CD14-positive monocyte (primary cell): ENCODE data around the gene IL1RL2. TPM values are rescaled to one million over a fixed set of nuclear protein-coding genes. Genes with fewer than 3 reads are reported as not detected.

Experiments used
- DNase-seq, 3 donors: peaks; one replicate each; pipeline ENCODE4 v3.0.0-alpha.2; 2011 to 2022
- H2AFZ ChIP-seq: 2 replicates; pipeline ENCODE4 v1.6.0; 2012; ENCODE audit warnings: mild to moderate bottlenecking, low read depth, low read length, inconsistent platforms; ENCODE audit not compliant: insufficient read depth, poor library complexity, severe bottlenecking
- H3K27ac ChIP-seq, 2 donors: 1 replicate in 1 of 2; 2 replicates in 1 of 2; pipeline ENCODE4 v1.5.1; 2012 to 2013; ENCODE audit warnings: low read length in 2 of 2, control low read depth in 1 of 2, inconsistent platforms in 1 of 2, low read depth in 1 of 2, mild to moderate bottlenecking in 1 of 2
- H3K27me3 ChIP-seq, 2 donors: one replicate each; pipeline versions ENCODE4 v1.6.0 to v1.6.1; 2011 to 2013; ENCODE audit warnings: low read length in 2 of 2; ENCODE audit not compliant: control insufficient read depth in 2 of 2, insufficient read depth in 2 of 2
- H3K36me3 ChIP-seq, 2 donors: replicated peaks in 1 of 2; 1 replicate in 1 of 2; 2 replicates in 1 of 2; pipeline versions ENCODE4 v1.5.1 to v1.6.1; 2012 to 2013; ENCODE audit warnings: low read length in 2 of 2, control low read depth in 1 of 2, inconsistent platforms in 1 of 2, mild to moderate bottlenecking in 1 of 2; ENCODE audit not compliant: insufficient read depth in 2 of 2, control insufficient read depth in 1 of 2
- H3K4me1 ChIP-seq, 2 donors: 1 replicate in 1 of 2; 2 replicates in 1 of 2; pipeline versions ENCODE4 v1.5.1 to v1.6.1; 2012 to 2013; ENCODE audit warnings: low read length in 2 of 2, control low read depth in 1 of 2, inconsistent platforms in 1 of 2, mild to moderate bottlenecking in 1 of 2, moderate library complexity in 1 of 2; ENCODE audit not compliant: insufficient read depth in 2 of 2, control insufficient read depth in 1 of 2
- H3K4me2 ChIP-seq: replicated peaks from 2 replicates; pipeline ENCODE3; 2012; ENCODE audit warnings: low read length, moderate library complexity, mild to moderate bottlenecking; ENCODE audit not compliant: poor library complexity, severe bottlenecking; ENCODE audit errors: extremely low read depth
- H3K4me3 ChIP-seq, 3 experiments: fragments of 200-600 bp in 1 of 3; sonication (generic) in 1 of 3; replicated peaks in 1 of 3; 1 replicate in 2 of 3; 2 replicates in 1 of 3; pipeline ENCODE4 v1.5.1; 2011 to 2013; ENCODE audit warnings: low read length in 3 of 3, mild to moderate bottlenecking in 3 of 3, control low read depth in 2 of 3, low read depth in 2 of 3, inconsistent platforms in 1 of 3, moderate library complexity in 1 of 3
- H3K79me2 ChIP-seq: 2 replicates; pipeline ENCODE4 v1.6.0; 2012; ENCODE audit warnings: mild to moderate bottlenecking, control low read depth, inconsistent platforms, low read length, moderate library complexity; ENCODE audit not compliant: insufficient read depth
- H3K9ac ChIP-seq: 2 replicates; pipeline ENCODE4 v1.6.0; 2017; ENCODE audit warnings: low read length, mild to moderate bottlenecking; ENCODE audit not compliant: insufficient read depth, poor library complexity, severe bottlenecking
- H3K9me3 ChIP-seq, 2 donors: replicated peaks in 1 of 2; 1 replicate in 1 of 2; 2 replicates in 1 of 2; pipeline versions ENCODE4 v1.5.1 to v1.6.1; 2012 to 2013; ENCODE audit warnings: low read length in 2 of 2, control low read depth in 1 of 2; ENCODE audit not compliant: control insufficient read depth in 1 of 2, insufficient read depth in 1 of 2
- H4K20me1 ChIP-seq: 2 replicates; pipeline ENCODE4 v1.6.0; 2012; ENCODE audit warnings: mild to moderate bottlenecking, low read length, control low read depth, moderate library complexity; ENCODE audit not compliant: insufficient read depth
- H3K27ac Mint-ChIP-seq, 7 donors: one replicate each; pipeline ENCODE4 v1.8.0; 2020; ENCODE audit warnings: mild to moderate bottlenecking in 7 of 7, mixed read lengths in 7 of 7, moderate library complexity in 6 of 7, inconsistent platforms in 2 of 7
- H3K27me3 Mint-ChIP-seq, 3 donors: one replicate each; pipeline ENCODE4 v1.8.0; 2021 to 2022; ENCODE audit warnings: low read depth in 3 of 3, mild to moderate bottlenecking in 3 of 3, mixed read lengths in 3 of 3, moderate library complexity in 3 of 3, inconsistent platforms in 1 of 3
- H3K36me3 Mint-ChIP-seq, 2 donors: one replicate each; pipeline ENCODE4 v1.8.0; 2020; ENCODE audit warnings: mixed read lengths in 2 of 2, inconsistent platforms in 1 of 2, mild to moderate bottlenecking in 1 of 2
- H3K4me1 Mint-ChIP-seq: one replicate; pipeline ENCODE4 v1.8.0; 2020; ENCODE audit warnings: mild to moderate bottlenecking, mixed read lengths
- H3K4me3 Mint-ChIP-seq, 2 donors: one replicate each; pipeline ENCODE4 v1.8.0; 2020; ENCODE audit warnings: mild to moderate bottlenecking in 2 of 2, mixed read lengths in 2 of 2, moderate library complexity in 1 of 2
- H3K9me3 Mint-ChIP-seq, 7 donors: one replicate each; pipeline ENCODE4 v1.8.0; 2020 to 2022; ENCODE audit warnings: mixed read lengths in 7 of 7, mild to moderate bottlenecking in 6 of 7, moderate library complexity in 6 of 7, inconsistent platforms in 2 of 7
- WGBS: methylation state at CpG from one replicate; pipeline ENCODE4 v1.1.5; 2013; ENCODE audit warnings: missing lambda C conversion rate; ENCODE audit not compliant: insufficient coverage; 5-methylcytosine and 5-hydroxymethylcytosine counted together
- intact Hi-C, 2 donors: fragments of 100-400 bp; cut with micrococcal nuclease; formaldehyde crosslinking; loops; one replicate each; pipeline versions ENCODE4 v1.15.0 to v1.15.1; 2023
- polyA plus RNA-seq, 3 donors: library from polyadenylated mRNA; depleted of rRNA in 1 of 3; unstranded in 2 of 3; stranded (reverse) in 1 of 3; fragments of 300-500 nt in 2 of 3; fragments of >200 nt in 1 of 3; fragmentation: Illumina TruSeq in 2 of 3; gene quantifications; 1 replicate in 2 of 3; 2 replicates in 1 of 3; pipeline ENCODE4 v1.2.3, GENCODE V29; 2012 to 2021
- TF ChIP-seq, protein P1 (sequence below): fragments of 200-600 bp; IDR thresholded peaks from one replicate; pipeline ENCODE4 v1.8.0; 2022; ENCODE audit warnings: antibody characterized with exemption, mild to moderate bottlenecking

Gene IL1RL2
- polyA plus RNA-seq, 3 donors: 0.07 to 1.5 TPM; not detected in 1

DNA sequence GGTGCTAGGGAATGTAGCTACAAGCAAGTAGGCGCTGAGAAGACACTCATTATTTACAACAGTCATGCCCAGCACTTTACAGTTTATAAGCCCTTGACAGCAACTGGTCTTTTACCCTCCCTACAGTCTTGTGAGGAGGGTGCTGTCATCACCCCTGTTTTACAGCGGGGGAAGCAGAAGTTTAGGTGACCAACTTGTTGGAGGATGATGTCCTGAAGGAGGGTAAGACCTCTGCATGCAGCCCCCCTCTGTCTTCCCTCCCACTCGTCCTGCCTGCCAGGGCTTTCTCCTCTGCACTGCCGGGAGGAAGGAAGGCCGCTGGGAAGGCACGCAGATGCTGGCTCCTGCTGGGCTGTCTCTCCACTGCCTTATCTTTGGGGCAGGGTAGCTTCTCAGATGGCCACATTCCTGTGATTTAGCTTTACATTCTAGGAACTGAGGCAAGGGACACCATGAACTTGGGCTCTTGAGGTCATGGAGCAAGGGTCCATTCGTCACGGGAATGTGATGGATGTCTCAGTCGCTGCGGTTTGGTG lies 43.3 kb upstream of the IL1RL2 start:
- Mint-ChIP-seq H3K27ac (peak overlapping the region in 4 of 7 donors; percentile 19 to 85 (median 68)), H3K36me3 (peaks cover 18 to 22% of the 10 kb centered on the region in 2 donors), H3K4me3 (peak overlapping the region; percentile 84 to 89), H3K9me3 (peaks cover 26 to 54% (median 47%) of the 10 kb centered on the region in 7 donors), H3K4me1 (peaks cover 32% of the 10 kb centered on the region), H3K27me3 (peaks cover 25 to 46% (median 26%) of the 10 kb centered on the region in 3 donors)
- Histone ChIP-seq H3K9me3 (peaks cover 47% of the 10 kb centered on the region in 2 donors), H2AFZ (no peak overlapping the region), H3K4me1 (peaks cover 22% of the 10 kb centered on the region in 2 donors), H3K27me3 (peaks cover 7 to 17% of the 10 kb centered on the region in 2 donors), H3K4me3 (peak overlapping the region in 1 of 3 experiments; percentile 77), H3K36me3 (peaks cover 0 to 4% of the 10 kb centered on the region in 2 donors), H3K9ac (no peak overlapping the region), H3K27ac (no peak overlapping the region), H3K79me2 (no peaks in the 10 kb centered on the region), H4K20me1 (no peaks in the 10 kb centered on the region), H3K4me2 (peak overlapping the region; percentile 84)
- no peak for DNase-seq
- TF ChIP-seq, protein P1, sequence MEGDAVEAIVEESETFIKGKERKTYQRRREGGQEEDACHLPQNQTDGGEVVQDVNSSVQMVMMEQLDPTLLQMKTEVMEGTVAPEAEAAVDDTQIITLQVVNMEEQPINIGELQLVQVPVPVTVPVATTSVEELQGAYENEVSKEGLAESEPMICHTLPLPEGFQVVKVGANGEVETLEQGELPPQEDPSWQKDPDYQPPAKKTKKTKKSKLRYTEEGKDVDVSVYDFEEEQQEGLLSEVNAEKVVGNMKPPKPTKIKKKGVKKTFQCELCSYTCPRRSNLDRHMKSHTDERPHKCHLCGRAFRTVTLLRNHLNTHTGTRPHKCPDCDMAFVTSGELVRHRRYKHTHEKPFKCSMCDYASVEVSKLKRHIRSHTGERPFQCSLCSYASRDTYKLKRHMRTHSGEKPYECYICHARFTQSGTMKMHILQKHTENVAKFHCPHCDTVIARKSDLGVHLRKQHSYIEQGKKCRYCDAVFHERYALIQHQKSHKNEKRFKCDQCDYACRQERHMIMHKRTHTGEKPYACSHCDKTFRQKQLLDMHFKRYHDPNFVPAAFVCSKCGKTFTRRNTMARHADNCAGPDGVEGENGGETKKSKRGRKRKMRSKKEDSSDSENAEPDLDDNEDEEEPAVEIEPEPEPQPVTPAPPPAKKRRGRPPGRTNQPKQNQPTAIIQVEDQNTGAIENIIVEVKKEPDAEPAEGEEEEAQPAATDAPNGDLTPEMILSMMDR: no peak
- 93% methylated on average over 7 of the region's 10 CpGs for WGBS
- intact Hi-C loops: no loop called here

DNA sequence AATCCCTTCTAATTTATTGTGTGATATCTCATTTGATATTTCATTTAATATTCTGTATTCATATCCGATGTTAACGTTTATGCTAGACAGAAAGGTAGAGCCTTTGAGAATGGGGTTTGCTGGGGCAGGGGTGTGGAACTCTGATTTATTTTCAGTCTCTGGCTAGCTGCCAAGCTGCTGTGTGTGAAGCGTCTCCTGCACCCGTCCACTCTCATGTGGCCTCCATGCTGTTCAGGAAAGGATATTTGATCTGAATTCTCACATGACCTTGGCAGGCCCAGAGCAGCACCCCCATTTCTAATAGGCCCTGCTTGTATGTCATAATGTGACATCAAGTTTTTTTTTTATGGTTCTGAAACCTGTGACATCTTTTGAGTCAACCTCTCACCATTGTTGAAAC lies 42.7 kb upstream of the IL1RL2 start:
- H2AFZ ChIP-seq: no peak overlapping the region
- no peak for DNase-seq
- H3K9ac ChIP-seq: no peak overlapping the region
- no peak overlapping the region for H3K4me3 ChIP-seq
- H3K36me3 ChIP-seq: peaks cover 0 to 4% of the 10 kb centered on the region in 2 donors
- TF ChIP-seq, protein P1: no peak
- peaks cover 18% of the 10 kb centered on the region in 2 donors for H3K4me1 ChIP-seq
- H3K27me3 Mint-ChIP-seq: peaks cover 25 to 46% (median 26%) of the 10 kb centered on the region in 3 donors
- no peaks in the 10 kb centered on the region for H3K79me2 ChIP-seq
- intact Hi-C loops: no loop called here
- H3K27ac Mint-ChIP-seq: peak overlapping the region in 1 of 7 donors; percentile 77
- H3K27me3 ChIP-seq: peaks cover 7 to 17% of the 10 kb centered on the region in 2 donors
- H3K4me2 ChIP-seq: no peak overlapping the region
- no peaks in the 10 kb centered on the region for H4K20me1 ChIP-seq
- no CpG with 5 or more reads among the region's 4 CpGs for WGBS
- peak overlapping the region in 1 of 2 donors; percentile 51 for H3K4me3 Mint-ChIP-seq
- peaks cover 47 to 52% of the 10 kb centered on the region in 2 donors for H3K9me3 ChIP-seq
- peaks cover 27% of the 10 kb centered on the region for H3K4me1 Mint-ChIP-seq
- peaks cover 18 to 22% of the 10 kb centered on the region in 2 donors for H3K36me3 Mint-ChIP-seq
- H3K27ac ChIP-seq: no peak overlapping the region
- peaks cover 31 to 60% (median 53%) of the 10 kb centered on the region in 7 donors for H3K9me3 Mint-ChIP-seq
